ENCODE data around the gene BIRC3. TPM values are rescaled to one million over a fixed set of nuclear protein-coding genes. Genes with fewer than 3 reads are reported as not detected.

Gene BIRC3
- total and polyA plus RNA-seq, 2 of the 8 experiments (the other 6 are each of a cell fraction or from before 2014, with no cell fraction given), result 0.08 to 0.20 TPM

DNA sequence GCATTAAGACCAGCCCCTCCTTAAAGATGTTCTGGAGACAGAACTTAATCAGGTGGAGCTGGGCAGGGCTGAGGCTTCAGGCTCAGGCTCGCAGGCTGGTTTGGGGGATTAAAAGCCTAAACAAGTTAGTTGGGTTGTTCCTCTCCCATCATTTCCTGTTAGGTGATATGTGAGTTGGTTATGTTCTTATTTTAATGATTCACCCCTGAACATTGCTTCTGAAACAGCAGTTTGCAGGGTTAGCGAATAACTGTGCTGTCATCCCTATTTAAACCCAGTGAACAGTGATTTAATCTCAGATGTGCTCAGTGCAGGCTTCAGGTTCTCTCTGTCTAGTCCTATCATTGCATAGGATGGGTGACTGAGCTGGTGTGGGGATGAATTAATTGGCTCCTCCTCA lies 47.4 kb upstream of the BIRC3 start:
- Histone ChIP-seq H3K9ac (replicated peaks in 1 of 4; ENCODE audit: extremely low read depth in 1 of 4, low read depth in 3 of 4, low read length in 3 of 4) (no peak overlapping the region), H3K14ac (ENCODE audit: insufficient read length) (no peak overlapping the region), H3K4me3 (ENCODE audit: extremely low read depth in 1 of 4, insufficient read depth in 2 of 4, low read depth in 3 of 4, low read length in 4 of 4) (no peak overlapping the region), H2BK120ac (replicated peaks; ENCODE audit: low read depth, low read length) (no peak overlapping the region), H4K5ac (ENCODE audit: insufficient read length, low read depth, low read length) (no peak overlapping the region), H2BK12ac (ENCODE audit: low read depth, low read length) (no peak overlapping the region), H3K56ac (replicated peaks; ENCODE audit: insufficient read length, low read depth, low read length) (no peak overlapping the region), H3K27ac (ENCODE audit: low read depth, low read length) (no peak overlapping the region), H3K4me1 (replicated peaks in 1 of 4; ENCODE audit: control insufficient read depth in 3 of 4, insufficient read depth in 4 of 4, low read length in 3 of 4) (peaks cover 3 to 18% (median 8%) of the 10 kb centered on the region in 4 experiments; a peak in 6 of 7 replicates), H3K18ac (ENCODE audit: extremely low read depth, low read length) (no peak overlapping the region), H3K27me3 (replicated peaks in 1 of 4; ENCODE audit: control insufficient read depth in 3 of 4, extremely low read depth in 1 of 4, insufficient read depth in 3 of 4, low read length in 3 of 4) (no peaks in the 10 kb centered on the region; a peak in 1 of 7 replicates), H3K9me3 (ENCODE audit: insufficient read depth in 2 of 2, low read depth in 1 of 2, low read length in 1 of 2) (no peaks in the 10 kb centered on the region), H2BK20ac (ENCODE audit: low read length) (no peak overlapping the region), H3K36me3 (ENCODE audit: control insufficient read depth in 2 of 4, insufficient read depth in 4 of 4, low read length in 3 of 4) (no peaks in the 10 kb centered on the region), H3K79me2 (ENCODE audit: control insufficient read depth in 1 of 2, insufficient read depth in 2 of 2, low read length in 2 of 2) (no peaks in the 10 kb centered on the region), H3K23me2 (ENCODE audit: low read depth, low read length) (peaks cover 9% of the 10 kb centered on the region; the same call in 1 of the 2 replicates), H2BK15ac (ENCODE audit: low read length) (no peak overlapping the region), H3K4ac (replicated peaks; ENCODE audit: insufficient read length, low read depth, low read length) (no peak overlapping the region), H3K79me1 (ENCODE audit: low read depth, low read length) (no peaks in the 10 kb centered on the region), H4K8ac (ENCODE audit: extremely low read depth, insufficient read depth, low read length) (no peak overlapping the region), H4K20me1 (replicated peaks in 1 of 2; ENCODE audit: control insufficient read depth in 1 of 2, insufficient read depth in 2 of 2, low read length in 2 of 2) (no peaks in the 10 kb centered on the region), H3K23ac (ENCODE audit: insufficient read length) (no peak overlapping the region), H2BK5ac (ENCODE audit: low read depth, low read length) (no peak overlapping the region), H4K91ac (replicated peaks; ENCODE audit: insufficient read length, low read length) (no peak overlapping the region), H2AFZ (ENCODE audit: low read length) (0 out of 2 replicates have a peak overlapping the region, but pooled peaks have one; percentile 0), H3K4me2 (ENCODE audit: insufficient read depth in 1 of 2, low read depth in 2 of 2, low read length in 2 of 2) (no peak overlapping the region; a peak in 1 of 4 replicates), H2AK5ac (ENCODE audit: low read depth, low read length) (no peak overlapping the region)
- 95% methylated on average over 2 of the region's 2 CpGs; no CpG with 5 or more reads in 1 of the 2 experiments for WGBS, 2 experiments (ENCODE audit: extremely low coverage in 1 of 2, insufficient coverage in 1 of 2, insufficient read length in 1 of 2, insufficient replicate concordance in 2 of 2, low coverage in 1 of 2, low lambda C conversion rate in 2 of 2, missing lambda C conversion rate in 1 of 2)
- ChIA-PET POLR2A (ENCODE audit: partially characterized antibody) (interaction anchor here (2.2 kb wide), 1 partner anchor 10 kb away, joined by 9 read pairs; no protein-coding TSS in a partner anchor), CTCF (ENCODE audit: partially characterized antibody) (interaction anchor here (0.6 to 2.9 kb wide), 21 partner anchors 10 to 841 kb away, joined by 3 to 36 read pairs (median 7); no protein-coding TSS in a partner anchor)
- DNase-seq (ENCODE audit: low read depth in 1 of 2, low spot score in 2 of 2) (no peak), FAIRE-seq (no peak)
- TF ChIP-seq SIN3A (conservative IDR thresholded peaks at IDR 0.05 in 1 of 2, IDR thresholded peaks at IDR 0.05 in 1 of 2; ENCODE audit: low read depth in 1 of 2, low read length in 2 of 2), result no peak
- TF ChIP-seq GABPA (IDR thresholded peaks at IDR 0.05; ENCODE audit: borderline replicate concordance, insufficient read depth, low read length), result no peak
- TF ChIP-seq MAFK (IDR thresholded peaks at IDR 0.05; ENCODE audit: low read depth, low read length), result no peak
- TF ChIP-seq, protein P1, sequence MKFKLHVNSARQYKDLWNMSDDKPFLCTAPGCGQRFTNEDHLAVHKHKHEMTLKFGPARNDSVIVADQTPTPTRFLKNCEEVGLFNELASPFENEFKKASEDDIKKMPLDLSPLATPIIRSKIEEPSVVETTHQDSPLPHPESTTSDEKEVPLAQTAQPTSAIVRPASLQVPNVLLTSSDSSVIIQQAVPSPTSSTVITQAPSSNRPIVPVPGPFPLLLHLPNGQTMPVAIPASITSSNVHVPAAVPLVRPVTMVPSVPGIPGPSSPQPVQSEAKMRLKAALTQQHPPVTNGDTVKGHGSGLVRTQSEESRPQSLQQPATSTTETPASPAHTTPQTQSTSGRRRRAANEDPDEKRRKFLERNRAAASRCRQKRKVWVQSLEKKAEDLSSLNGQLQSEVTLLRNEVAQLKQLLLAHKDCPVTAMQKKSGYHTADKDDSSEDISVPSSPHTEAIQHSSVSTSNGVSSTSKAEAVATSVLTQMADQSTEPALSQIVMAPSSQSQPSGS (IDR thresholded peaks at IDR 0.05; ENCODE audit: low read length), result no peak
